RWPE1 (cell line): ENCODE data around the gene BORCS5.

Experiments
- CTCF ChIA-PET: fragments of 350-600 bp; sonication (Branson Sonifier 250); formaldehyde crosslinking; extraction: SDS; loops from one replicate; lab custom pipeline; 2021; lab: Yijun Ruan, JAX
- POLR2A ChIA-PET: fragments of 400-600 bp; formaldehyde crosslinking; extraction: SDS; loops from one replicate; lab custom pipeline; 2020; ENCODE audit warnings: antibody characterized with exemption; ENCODE audit not compliant: low non-redundant PET; lab: Yijun Ruan, JAX
- DNase-seq: peaks from one replicate; pipeline ENCODE4 v3.0.0; 2012; ENCODE audit warnings: low spot score
- H3K27ac ChIP-seq: fragments of 450-650 bp; 2 replicates; pipeline ENCODE4 v1.5.1; 2017
- CTCF ChIP-seq: fragments of 450-650 bp; conservative IDR thresholded peaks from 2 replicates; pipeline ENCODE4 v1.5.1; 2017; ENCODE audit warnings: low read depth, mild to moderate bottlenecking

BORCS5 gene

DNA sequence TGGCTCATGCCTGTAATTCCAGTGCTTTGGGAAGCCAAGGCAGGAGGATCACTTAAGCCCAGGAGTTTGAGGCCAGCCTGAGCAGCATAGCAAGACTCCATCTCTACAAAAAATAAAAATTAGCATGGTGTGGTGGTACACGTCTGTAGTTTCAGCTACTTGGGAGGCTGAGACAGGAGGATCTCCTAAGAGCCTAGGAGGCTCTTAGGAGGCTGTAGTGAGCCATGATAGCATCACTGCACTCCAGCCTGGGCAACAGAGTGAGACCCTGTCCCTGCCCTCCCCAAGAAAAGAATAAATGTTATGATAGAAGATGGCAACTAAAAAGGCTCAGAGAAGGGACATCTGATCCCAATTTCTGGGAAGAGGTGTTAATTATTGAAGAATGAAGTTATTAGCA lies 3.6 kb upstream of the BORCS5 start:
- POLR2A ChIA-PET, result no interaction called here

GRCh38 chr12:12353807-12354206 lies 3.1 kb upstream of the BORCS5 start:
- DNase-seq, result no peak
- H3K27ac ChIP-seq, result no peak overlapping the region
- TF ChIP-seq CTCF, result no peak
- CTCF ChIA-PET, result no interaction called here
- POLR2A ChIA-PET, result no interaction called here

More for the DNA sequence above, 3.6 kb upstream of the BORCS5 start:
- TF ChIP-seq CTCF, result no peak
- no peak for DNase-seq
- CTCF ChIA-PET, result no interaction called here
- no peak overlapping the region for H3K27ac ChIP-seq

- H3K27ac ChIP-seq, result peak overlapping the region; percentile 82
- DNase-seq, result no peak
- no peak for TF ChIP-seq CTCF
- ChIA-PET POLR2A (interaction anchor here (0.6 to 1.8 kb wide), 2 partner anchors 20 to 360 kb away, joined by 3 to 4 read pairs; partner anchors contain the start of gene CDKN1B), CTCF (interaction anchor here (0.6 kb wide), 2 partner anchors 32 to 274 kb away, joined by 3 read pairs; no protein-coding TSS in a partner anchor)
Measured at GRCh38 chr12:12356467-12356895, 397 bp upstream of the BORCS5 start.

DNA sequence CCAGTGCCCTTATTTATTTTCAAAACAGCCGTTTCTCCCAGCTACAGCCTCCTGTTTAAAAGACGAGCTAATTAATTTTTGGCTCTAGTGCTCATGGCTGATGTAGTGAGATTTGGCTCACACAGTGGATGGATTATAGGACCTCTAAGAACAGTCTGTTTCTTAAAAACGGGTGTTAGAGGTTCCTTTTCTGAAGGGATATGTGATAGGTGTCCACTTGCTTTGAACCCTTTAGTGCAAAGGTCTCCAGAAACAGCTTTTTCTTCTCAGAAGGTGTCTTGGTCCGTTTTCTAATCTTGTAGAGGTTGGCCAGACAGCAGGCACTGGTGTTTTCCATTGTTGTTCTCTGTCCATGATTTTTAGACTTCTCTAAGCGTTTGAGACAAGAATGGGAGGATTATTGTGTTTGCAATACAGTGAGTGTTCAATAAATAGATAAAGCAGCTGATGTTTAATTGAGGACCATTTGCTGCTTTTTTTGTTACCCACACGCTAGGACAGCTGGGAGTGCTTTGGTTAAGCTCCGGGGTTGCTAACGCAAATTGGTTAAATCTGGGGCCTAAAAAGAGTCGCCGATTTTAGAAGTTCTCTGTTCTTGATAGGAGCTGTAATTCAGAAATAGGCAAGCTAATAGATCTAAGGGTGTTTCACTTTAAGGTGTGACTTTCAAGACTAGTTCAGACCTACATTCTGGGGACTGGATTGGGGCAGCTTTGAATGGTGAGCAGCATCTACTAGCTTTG lies 1.0 kb downstream of the BORCS5 start:
- no peak for DNase-seq
- CTCF ChIA-PET, result interaction anchor here (0.5 to 1.1 kb wide), 5 partner anchors 8 to 346 kb away, joined by 3 to 6 read pairs (median 5); no protein-coding TSS in a partner anchor
- POLR2A ChIA-PET, result interaction anchor here (0.6 to 1.8 kb wide), 4 partner anchors 9 to 359 kb away, joined by 3 to 5 read pairs (median 4); partner anchors contain the start of gene CDKN1B
- H3K27ac ChIP-seq, result peak overlapping the region; percentile 82
- no peak for TF ChIP-seq CTCF

GRCh38 chr12:12358528-12358927 lies 1.6 kb downstream of the BORCS5 start:
- ChIA-PET POLR2A (interaction anchor here (0.5 to 1.8 kb wide), 3 partner anchors 9 to 234 kb away, joined by 3 to 5 read pairs (median 3); no protein-coding TSS in a partner anchor), CTCF (interaction anchor here (0.6 to 1.1 kb wide), 4 partner anchors 9 to 162 kb away, joined by 3 to 6 read pairs (median 5); no protein-coding TSS in a partner anchor)
- no peak overlapping the region for H3K27ac ChIP-seq
- TF ChIP-seq CTCF, result no peak
- no peak for DNase-seq

- CTCF ChIA-PET, result no interaction called here
- no peak overlapping the region for H3K27ac ChIP-seq
- TF ChIP-seq CTCF, result no peak
- no peak for DNase-seq
- POLR2A ChIA-PET, result no interaction called here
Measured at GRCh38 chr12:12364787-12365445, 8.0 kb downstream of the BORCS5 start.
